GM03348 (cell line): ENCODE measurements around the gene STPG2.

ENCODE experiments used
- DNase-seq: peaks from one replicate; pipeline ENCODE4 v3.0.0; 2012; ENCODE audit warnings: low spot score

Gene STPG2

DNA sequence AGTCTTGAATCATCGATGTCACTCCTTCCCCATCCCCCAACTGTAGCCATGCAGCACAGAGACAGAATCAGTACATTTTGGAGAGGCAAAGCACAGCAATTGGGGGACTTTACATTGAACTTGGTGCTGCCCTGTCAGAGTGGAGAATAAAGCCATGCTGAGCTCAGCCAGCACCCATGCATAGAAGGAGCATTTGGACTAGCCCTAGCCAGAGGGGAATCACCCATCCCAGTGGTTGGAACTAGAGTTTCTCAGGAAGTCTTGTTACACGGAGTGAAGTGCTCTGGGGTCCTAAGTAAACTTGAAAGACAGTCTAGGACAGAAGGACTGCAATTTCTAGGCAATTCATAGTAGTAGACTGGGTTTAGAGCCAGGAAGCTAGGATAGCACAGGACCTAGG lies 49.6 kb downstream of the STPG2 start:
- no peak for DNase-seq

- DNase-seq = peak; percentile 4
Measured at GRCh38 chr4:98092833-98093439, 50.3 kb downstream of the STPG2 start.

GRCh38 chr4:98081936-98082335 lies 61.3 kb downstream of the STPG2 start:
- DNase-seq = no peak

GRCh38 chr4:98068495-98068894 lies 74.8 kb downstream of the STPG2 start:
- no peak for DNase-seq

DNA sequence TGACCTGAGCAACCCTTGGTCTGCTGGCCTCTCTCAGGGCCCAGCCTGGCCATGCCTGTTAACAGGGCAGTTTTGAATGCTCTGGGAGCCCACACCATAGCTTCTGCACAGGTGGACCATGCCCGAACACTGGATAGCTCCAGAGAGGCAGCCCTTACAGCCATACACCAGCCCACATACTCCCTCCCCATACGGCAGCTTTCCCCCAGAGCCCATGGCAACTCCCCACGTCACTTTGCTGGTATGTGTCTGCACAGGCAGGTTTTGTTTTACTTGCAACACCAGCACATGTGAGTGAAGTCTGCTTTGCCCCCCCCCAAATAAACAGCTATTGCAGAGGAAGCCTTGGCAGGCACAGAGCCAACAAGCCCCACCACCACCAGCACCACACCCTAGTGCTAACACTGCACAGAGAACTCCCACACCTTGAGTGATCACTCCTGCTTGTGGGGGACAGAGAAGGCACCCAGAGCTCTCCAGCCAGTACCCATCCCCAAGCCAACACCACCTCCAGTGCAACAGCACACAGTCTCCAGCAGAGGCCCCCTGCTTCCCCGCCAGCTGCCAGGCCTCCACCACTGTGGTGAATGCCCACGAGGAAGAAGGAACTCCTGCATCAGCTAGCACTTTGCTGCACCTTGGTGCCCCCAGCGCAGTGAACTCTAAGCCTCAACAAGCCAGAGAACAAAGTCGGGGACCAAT lies 87.3 kb downstream of the STPG2 start:
- DNase-seq = no peak

- DNase-seq = no peak
Measured at GRCh38 chr4:98046665-98047064, 96.6 kb downstream of the STPG2 start.

GRCh38 chr4:98030059-98030458 lies 113.2 kb downstream of the STPG2 start:
- no peak for DNase-seq

DNA sequence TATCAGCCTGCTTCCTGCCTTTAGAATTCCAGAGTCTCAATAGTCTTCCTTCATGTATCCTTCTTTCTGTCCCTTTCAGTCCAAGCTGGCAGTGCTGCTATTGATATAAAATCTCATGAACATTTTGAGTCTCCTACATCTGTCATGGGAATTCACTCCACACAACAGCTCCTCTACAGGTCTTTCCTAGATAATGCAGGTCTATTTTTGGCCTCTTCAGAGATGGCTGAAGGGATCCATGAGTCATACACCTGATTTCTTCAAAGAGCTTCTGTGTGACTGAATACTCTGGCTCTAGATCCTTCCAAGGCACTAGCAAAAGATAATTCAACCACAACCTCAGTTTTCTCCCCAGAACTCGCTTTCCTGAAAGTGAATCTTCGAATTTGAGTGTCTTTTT lies 115.4 kb downstream of the STPG2 start:
- no peak for DNase-seq

DNA sequence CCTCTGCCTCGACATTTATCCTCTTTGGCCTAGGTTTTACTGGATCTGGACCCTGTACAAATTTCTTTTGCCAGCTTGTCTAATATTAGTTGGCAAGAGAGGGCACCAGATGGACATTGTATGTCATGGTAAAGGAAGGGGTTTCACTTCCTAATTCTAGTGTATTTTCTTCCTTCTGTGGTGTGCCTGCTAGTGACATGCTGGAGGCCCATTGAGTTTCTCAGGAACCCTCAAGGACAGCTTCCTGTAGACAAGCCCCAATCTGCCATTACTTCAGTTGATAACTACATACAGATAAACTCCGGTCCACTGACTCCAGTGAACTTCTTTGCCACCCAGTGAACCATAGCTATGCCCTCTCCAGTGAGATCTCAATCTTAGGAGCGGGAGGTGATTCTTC lies 116.9 kb downstream of the STPG2 start:
- DNase-seq = no peak

DNA sequence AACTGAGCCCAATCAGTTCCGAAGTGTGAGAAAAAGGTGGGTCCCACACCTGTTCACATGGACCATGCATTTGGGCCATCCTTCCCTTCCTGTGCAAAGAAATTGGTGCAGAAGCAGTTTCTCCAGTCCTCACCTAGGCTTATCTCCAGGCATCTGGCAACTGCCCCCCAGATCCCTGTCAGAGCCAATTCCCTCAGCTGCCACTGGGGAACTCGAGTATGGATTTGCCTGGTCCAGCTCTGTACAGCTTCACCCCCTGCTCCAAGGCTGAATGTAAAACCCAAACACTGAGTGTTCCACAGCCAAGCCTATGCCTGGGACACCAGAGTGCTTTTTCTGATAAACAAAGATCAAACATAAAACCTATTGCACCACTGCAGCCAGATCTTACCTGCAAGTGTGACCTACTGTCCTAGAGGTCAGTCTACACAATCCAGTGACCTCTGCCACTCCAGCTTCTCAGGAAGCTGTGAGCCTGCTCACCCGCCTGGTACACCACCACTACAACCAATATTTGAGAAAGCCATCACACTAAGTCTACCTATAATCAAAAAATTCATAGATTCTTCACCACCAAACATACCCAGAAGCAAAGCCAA lies 136.4 kb downstream of the STPG2 start:
- no peak for DNase-seq

GRCh38 chr4:98006060-98006459 lies 137.2 kb downstream of the STPG2 start:
- DNase-seq = no peak

DNA sequence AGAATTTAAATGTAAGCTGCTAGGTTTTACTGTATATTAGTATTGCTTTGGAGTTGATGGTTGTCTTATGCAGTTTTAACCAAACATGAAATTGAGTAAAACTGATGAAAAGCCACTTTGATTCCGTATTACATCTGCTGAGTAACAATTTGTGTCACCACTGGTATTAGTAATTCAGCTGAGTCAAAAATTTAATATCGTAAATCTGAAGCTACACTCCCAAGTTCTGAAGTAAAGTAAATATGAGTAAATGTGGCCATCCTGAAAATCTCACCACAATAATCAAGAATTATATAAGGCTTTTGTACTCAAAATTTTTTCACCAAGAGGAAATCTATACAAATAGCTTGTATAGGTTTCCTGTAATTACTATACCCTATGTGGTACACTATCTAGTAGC lies 142.3 kb downstream of the STPG2 start:
- no peak for DNase-seq

DNA sequence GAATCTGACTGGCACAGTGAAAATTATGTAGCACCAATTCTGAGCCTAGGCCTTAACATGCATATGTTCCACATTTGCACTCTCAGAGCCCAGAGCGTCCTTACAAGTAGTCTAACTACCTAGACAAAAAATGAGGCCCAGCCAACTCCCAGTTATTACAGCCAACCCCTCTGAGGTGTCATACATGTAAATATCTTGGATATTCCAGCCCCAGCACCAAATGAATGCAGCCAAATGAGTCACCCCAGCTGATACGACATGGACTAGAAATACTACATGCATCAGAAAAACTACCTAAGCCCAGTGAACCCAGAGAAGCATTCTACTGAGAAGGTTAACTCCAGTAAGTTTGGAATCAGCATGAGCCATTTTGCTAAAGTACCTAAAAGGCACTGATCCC lies 145.1 kb downstream of the STPG2 start:
- DNase-seq = no peak

DNA sequence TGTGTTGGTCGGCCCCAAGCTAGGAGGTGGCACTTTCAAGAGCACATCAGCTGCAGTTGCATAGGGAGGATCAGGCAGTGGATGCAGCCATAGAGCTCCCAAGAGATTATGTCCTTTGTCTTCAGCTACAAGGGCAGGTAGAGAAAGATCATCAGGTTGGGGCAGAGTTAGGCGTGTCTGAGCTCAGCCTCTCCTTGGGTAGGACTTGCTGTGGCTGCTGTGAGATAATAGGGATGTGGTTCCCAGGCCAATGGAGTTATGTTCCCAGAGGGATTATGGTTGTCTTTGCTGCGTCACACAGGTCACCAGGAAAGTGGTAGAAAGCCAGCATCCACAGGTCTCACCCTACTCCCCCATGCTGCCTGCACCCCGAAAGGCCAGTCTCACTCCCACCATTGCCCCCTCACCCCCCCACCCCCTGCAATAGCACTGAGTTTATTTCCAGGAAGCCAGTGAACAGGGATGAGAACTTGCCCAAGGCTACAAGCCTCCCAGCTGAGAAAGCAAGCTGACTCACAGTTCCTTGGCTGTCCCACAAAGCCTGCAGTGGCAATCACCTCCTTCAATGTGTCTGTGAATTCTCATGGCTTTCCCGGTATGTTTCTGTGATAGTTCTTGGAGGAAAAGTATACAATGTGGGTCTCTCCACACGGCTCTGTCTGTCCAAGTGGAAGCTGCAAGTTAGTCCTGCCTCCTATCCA lies 148.4 kb downstream of the STPG2 start:
- no peak for DNase-seq

- DNase-seq = no peak
Measured at GRCh38 chr4:97990409-97990808, 152.9 kb downstream of the STPG2 start.

- DNase-seq = no peak
Measured at GRCh38 chr4:97987019-97987648, 156.1 kb downstream of the STPG2 start.

GRCh38 chr4:97984545-97985131 lies 158.6 kb downstream of the STPG2 start:
- no peak for DNase-seq

DNA sequence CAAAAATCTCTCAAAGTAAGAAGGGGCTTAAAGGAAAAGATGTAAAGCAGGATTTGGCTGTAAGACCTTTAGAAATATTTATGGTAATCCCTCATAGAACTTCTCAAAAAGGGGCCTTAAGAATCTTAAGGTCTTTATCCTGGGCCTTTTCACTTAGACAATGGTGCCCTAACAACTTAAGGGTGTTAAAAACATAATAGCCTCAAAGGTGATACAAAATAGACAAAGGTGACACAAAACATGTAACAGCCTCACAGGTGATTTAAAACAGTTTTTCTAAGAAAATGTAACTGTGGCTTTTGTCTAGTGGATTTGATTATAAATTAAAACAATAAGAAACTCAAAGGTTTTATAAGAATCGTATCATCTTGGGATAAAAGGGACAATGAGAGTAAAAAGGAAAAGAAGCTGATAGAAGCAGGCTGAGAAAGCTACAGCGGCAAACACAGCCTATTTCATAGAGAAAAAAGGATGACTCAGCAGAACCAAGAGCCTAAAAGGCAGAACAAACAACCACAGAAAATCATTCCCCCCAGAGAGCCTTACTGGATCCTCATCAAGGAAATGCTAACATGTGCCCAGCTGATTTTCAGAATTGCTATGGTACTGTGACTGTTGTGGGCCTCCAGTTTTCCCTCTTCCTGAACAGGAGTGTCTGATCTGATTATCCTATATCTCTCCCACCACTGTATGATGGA lies 164.3 kb downstream of the STPG2 start:
- no peak for DNase-seq

DNA sequence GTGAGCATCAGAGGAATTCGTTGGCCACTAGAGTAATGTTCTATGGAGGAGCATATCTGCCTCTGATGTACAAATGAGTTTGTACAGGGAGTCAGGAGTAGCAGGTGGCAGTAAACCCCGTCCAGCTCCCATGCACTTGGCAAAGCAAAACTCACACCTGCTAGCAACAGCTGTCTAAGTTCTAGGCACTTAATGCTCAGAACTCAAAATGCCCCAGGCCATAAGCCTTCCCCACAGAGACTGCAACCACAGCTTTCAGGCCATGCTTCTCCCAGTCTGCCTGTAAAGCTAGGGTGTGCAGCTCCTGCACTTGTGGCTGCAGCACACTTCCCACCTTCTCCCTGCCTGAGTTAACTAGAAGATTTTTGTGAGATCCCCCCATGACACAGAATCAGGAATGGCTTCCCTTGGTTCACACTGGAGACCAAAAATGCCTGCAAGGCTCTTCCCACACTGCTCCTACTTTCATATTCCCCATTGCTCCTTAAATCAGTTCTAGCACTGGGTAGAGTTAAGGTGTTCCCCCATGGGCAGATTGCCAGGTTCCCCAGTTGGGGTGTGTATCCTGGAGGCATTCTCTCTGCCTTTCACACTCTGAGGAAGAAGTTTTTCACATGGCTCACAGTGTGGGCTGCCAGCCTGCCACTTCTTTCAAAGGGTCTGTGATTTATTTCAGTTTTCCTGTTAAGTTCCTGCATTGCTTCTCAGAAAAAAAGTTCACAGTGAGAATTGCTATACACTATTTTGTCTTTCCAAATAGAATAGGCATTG lies 189.9 kb downstream of the STPG2 start:
- no peak for DNase-seq

DNA sequence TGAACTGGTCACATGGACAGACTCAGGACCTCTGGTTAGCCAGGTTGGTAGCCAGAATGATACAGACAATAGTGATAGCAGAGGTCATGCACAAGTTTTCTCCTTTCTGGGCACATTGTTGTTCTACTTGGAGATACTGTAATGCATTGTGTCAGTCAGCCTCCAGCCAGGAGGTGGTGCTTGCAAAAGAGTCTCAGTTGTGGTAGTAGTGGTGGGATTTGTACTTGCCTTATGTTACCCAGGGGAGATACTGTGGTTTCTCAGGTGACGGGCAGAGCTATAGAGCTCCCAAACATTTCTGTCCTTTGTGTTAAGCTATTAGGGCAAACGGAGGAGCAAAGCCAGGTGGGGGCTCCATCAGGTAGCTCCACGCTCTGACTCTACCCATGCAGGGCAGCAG lies 190.5 kb downstream of the STPG2 start:
- no peak for DNase-seq

DNA sequence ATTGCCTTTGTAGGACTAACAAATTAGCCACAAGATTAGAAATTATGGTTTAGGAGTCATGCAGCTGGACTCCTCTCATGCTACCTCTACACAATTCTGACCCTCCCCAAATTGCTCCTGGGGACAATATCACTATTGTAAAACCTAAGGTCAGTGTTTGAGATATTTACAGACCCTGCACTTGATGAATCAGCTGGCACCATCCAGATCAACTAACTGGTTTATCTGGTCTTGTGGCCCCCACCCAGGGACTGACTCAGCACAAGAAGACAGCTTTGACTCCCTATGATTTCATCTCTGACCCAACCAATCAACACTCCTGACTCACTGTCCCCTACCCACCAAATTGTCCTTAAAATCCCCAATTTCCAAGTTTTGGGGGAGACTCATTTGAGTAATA lies 192.4 kb downstream of the STPG2 start:
- DNase-seq = no peak
